Central memory CD4-positive, alpha-beta T cell (primary cell): ENCODE data around the gene ZNF410.
"Not testable (repeated sequence)": the region's sequence is repeated elsewhere in the genome, so short reads cannot be mapped to it uniquely, and the experiment has no call there.

ENCODE experiments used
- DNase-seq: peaks from one replicate; pipeline ENCODE4 v3.0.0; 2022
- total RNA-seq, 3 experiments: gene quantifications; one replicate each; lab custom pipeline; 2026; lab: John Stamatoyannopoulos, UW

ZNF410 gene
- total RNA-seq, result 4.4 to 42.3 (median 6.7) reads per million in 3 experiments

DNA sequence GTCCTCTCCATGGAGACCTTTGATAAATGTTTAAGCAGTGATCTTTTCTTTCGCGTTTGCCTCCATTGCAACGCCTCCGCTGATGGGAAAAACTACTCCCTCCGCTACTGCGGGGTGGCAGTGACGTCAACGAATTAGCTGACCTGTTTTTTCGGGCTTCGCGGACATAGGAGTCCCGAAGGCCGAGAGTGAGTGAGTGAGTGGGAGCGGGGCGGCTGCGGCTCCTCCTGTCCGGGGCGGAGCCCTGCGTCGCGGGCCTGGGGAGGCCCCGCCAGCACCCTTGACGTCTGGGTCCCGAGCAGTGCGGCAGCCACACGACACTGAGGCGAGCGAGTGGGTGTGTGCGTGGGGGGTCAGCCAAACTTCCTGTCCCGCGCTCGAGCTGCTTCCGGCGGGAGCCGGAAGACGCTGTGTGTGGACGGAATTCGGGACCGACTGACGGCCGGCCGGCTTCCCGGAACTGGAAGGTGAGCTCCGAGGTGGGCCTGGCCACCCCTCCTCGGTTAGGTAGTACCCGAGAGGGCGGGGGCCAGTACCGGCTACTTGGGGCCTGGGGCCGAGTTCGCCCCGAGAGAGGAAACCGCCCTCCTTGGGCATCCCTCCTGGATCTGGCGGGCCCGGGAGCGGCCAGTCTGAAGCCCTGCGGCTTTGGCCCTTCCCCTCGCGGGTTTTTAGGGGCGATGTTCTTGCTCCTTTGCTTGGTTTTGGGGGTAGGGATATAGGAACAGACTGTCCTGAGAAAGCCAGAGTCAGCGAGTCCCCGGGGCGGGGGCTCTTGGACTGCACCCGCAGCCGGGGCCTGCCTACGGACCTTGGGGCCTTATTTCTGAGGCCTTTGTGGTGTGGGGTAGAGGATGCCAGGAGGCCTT, at the start of gene ZNF410:
Gene ZNF410, plus strand, starts transcription at position 411 of the 869 bp plus-strand sequence. CDS start 5,317 bp downstream, outside the sequence.
- DNase-seq, result peak; percentile 87

DNA sequence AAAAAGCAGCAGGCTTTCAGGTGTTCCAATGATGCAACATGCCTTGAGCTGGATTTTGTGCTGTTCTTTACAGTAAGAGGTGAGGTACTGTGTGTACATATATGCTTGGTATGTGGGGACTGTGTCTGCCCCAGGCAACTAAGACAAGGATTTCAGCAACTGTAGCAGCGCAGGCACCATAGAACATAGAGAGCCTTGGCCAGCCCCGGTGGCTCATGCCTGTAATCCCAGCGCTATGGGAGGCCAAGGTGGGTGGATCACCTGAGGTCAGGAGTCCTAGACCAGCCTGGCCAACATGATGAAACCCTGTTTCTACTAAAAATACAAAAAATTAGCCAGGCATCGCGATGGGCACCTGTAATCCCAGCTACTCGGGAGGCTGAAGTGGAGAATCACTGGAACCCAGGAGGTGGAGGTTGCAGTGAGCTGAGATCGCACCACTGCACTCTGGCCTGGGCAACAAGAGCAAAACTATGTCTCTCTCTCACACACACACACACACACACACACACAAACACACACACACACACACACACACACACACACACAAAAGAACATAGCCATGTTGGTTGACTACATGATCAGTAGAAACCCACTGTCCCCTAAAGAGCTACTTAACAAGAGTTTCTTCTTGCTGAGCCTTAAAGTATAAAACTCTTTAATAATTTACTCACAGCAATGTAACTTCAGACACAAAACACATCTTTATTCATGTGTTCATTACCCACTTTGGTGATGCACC, 48.2 kb upstream of the ZNF410 start:
- not testable (repeated sequence) for DNase-seq

- no peak for DNase-seq
Observed at GRCh38 chr14:73842201-73842600, 44.5 kb upstream of the ZNF410 start.

- no peak for DNase-seq
Observed at GRCh38 chr14:73842851-73843250, 43.8 kb upstream of the ZNF410 start.

- DNase-seq, result no peak
Observed at GRCh38 chr14:73843296-73843695, 43.4 kb upstream of the ZNF410 start.

GRCh38 chr14:73846947-73847346, 39.7 kb upstream of the ZNF410 start:
- no peak for DNase-seq

- DNase-seq, result no peak
Observed at GRCh38 chr14:73851000-73851399, 35.7 kb upstream of the ZNF410 start.

GRCh38 chr14:73851567-73852382, 34.9 kb upstream of the ZNF410 start, which contains the start of gene PTGR2:
PTGR2 (plus strand) TSS chr14:73851831; CDS start chr14:73858863, 7,032 bp downstream.
- DNase-seq, result peak; percentile 88

DNA sequence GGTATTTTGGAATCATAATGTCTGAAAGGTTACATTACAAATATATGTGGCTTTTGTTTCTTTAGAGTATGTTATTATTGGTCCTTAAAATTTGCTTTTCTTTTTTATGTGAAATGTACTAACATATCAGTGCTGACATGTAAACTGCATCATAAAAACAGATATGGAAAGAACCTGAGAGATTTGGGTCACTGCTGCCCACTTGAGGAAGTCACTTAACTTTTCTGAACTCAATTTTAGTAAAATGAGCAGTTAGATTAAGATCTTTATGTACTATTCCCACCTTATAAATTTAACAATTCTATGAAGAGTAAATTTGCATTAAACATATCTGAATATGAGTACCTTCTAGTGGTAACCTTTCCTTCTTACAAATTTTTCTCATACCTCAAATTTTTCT, 27.5 kb upstream of the ZNF410 start:
- no peak for DNase-seq

- no peak for DNase-seq
Observed at GRCh38 chr14:73861073-73861472, 25.6 kb upstream of the ZNF410 start.

DNA sequence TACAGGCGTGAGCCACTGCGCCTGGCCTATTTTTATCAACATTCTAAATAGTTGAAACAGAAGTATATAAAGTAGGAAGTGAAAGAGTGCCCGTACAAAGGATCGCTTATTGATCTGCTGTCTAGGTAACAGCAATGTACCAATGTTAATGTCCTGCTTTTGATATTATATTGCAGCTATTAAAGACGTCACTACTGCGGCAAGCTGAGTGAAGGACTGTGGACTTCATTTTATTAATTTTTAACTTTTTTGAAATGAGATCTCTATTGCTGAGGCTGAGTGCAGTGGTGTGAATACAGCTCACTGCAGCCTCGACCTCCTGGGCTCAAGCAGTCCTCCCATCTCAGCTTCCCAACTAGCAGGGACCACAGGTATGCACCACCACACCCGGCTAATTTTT, 24.2 kb upstream of the ZNF410 start:
- no peak for DNase-seq

GRCh38 chr14:73863209-73863608, 23.4 kb upstream of the ZNF410 start:
- DNase-seq, result no peak

DNA sequence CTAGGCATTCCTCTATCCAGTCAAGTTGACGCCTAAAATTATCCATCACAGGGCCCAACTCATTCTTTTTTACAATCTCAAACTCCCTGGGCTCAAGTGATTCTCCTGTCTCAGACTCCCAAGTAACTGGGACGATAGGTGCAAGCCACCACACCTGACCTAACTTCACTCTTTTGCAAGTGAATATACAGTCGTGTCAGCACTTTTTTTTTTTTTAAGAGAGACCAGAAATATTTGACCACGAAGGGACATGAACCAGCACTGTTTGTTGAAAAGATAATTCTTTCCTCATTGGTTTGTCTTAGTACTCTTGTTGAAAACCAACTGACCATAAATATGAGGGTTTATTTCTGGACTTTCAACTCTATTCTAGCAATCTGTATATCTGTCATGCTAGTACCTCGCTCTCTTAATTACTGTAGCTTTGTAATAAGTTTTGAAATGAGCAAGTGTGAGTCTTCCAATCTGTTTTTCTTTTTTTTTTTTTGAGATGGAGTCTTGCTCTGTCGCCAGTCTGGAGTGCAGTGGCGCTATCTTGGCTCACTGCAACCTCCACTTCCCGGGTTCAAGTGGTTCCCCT, 21.0 kb upstream of the ZNF410 start:
- DNase-seq, result no peak

DNA sequence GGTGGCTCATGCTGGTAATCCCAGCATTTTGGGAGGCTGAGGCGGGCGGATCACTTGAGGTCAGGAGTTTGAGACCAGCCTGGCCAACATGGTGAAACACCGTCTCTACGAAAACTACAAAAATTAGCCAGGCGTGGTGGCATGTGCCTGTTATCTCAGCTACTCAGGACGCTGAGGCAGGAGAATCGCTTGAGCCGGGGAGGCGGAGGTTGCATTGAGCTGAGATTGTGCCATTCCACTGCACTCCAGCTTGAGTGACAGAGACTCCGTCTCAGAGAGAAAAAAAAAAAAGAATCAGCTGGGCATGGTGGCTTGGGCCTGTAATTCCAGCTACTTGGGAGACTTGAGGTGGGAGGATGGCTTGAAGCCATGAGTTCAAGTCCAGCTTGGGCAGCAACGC, 16.9 kb upstream of the ZNF410 start:
- DNase-seq, result not testable (repeated sequence)

DNA sequence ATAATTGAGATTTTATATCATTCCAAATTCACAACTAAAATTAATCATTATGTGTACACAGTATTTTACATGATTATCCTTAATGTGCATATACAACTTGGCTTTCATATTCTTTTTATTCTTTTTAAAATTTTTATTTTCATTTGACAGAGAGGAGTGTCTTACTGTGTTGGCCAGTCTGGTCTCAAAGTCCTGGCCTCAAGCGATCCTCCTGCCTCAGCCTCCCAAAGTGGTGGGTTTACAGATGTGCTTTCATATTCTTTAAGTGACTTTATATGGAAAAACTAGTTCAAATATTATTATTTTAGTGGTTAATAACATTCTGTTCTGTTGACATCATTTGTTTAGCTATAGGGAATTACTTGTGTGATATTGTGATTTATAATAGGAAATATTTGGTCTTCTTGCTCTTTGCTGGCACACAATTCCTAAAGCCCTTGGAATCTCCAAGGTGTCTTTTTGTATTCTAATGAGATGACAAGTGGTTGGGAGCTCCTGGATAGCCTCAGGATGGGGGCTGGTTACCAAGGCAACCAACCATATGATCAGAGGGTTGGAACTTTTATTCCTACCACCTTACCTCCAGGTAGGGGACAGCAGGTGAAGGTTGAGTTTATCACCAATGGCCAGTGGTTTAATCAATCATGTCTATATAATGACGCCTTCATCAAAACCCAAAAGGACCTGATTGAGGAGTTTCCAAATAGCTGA, 16.0 kb upstream of the ZNF410 start:
- no peak for DNase-seq

DNA sequence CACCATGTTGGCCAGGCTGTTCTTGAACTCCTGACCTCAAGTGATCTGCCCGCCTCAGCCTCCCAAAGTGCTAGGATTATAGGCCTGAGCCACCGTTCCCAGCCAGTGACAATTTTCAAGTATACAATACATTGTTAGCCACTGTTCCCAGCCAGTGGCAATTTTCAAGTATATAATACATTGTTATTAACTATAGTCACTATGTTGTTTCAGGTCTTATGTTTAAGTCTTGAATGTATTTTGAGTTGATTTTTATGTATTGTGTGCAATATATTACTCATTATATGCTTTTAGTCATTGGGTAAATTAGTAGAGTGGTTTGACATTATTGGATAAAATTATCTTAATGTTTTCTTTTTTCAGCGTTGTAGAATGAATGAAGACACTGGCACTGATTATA, 13.0 kb upstream of the ZNF410 start:
- no peak for DNase-seq

DNA sequence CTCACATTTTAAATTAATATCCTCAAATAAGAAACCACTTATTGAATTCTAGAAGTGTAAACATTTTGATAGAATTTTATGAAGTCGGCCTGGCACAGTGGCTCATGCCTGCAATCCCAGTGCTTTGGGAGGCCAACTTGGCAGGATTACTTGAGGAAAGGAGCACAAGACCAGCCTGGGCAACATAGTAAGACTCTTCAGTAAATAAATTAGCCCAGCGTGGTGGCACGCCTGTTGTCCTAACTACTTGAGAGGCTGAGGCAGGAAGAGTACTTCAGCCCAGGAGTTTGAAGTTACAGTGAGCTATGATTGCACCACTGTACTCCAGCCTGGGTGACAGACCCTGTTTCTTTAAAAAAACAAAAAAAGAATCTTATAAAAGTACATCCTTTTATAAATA, 8.9 kb upstream of the ZNF410 start:
- no peak for DNase-seq

GRCh38 chr14:73878436-73878835, 8.2 kb upstream of the ZNF410 start:
- no peak for DNase-seq

GRCh38 chr14:73879027-73879426, 7.6 kb upstream of the ZNF410 start:
- no peak for DNase-seq

DNA sequence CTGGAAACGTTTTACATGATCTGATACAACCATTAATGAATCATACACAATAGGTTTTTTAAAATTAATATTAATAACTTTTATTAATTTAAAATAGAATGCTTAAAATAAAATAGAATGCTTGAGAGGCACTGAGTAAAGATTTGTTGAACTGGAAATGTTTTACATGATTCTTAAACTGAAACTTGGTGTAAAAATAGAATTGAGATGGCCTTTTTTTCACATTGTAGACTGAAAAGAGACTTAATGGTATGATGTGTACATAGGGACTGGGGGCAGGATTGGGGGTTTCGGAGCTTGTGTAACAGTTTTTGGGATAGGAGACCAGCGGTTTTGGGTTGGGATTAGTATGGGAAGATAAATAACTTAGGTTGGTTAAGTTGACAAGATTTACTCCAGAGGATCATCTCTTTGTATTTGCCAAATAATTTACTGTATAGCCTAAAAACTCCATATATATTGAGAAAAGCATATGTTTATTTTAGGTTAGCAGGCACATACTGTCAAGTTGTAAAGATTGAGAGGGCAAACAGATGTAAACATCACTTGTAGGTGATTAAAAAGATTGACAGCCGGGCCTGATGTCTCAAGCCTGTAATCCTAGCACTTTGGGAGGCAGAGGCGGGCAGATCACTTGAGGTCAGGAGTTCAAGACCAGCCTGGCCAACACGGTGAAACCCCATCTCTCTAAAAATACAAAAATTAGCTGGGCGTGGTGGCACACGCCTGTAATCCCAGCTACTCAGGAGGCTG, 2.0 kb upstream of the ZNF410 start:
- DNase-seq, result no peak

GRCh38 chr14:73887318-73887616, 608 bp downstream of the ZNF410 start:
- no peak for DNase-seq
